PFSK-1 (cell line): ENCODE results near the gene ZDHHC8.

Source experiments
- POLR2AphosphoS5 ChIP-seq: IDR thresholded peaks from 2 replicates; pipeline ENCODE4 v1.6.1; 2012; ENCODE audit warnings: low read depth, mild to moderate bottlenecking, control low read depth, low read length, moderate library complexity
- REST ChIP-seq, 2 experiments: IDR thresholded peaks; 2 replicates each; pipeline versions ENCODE4 v1.6.1 to v1.8.0; 2011 to 2012; ENCODE audit warnings: low read depth in 2 of 2, low read length in 2 of 2, control low read depth in 1 of 2, inconsistent platforms in 1 of 2, mild to moderate bottlenecking in 1 of 2, moderate library complexity in 1 of 2; ENCODE audit not compliant: insufficient read depth in 1 of 2
- TAF1 ChIP-seq: IDR thresholded peaks from 2 replicates; pipeline ENCODE4 v1.6.1; 2012; ENCODE audit warnings: low read length, control low read depth, borderline replicate concordance; ENCODE audit not compliant: insufficient read depth

GRCh38 chr22:20166703-20167102 lies 35.1 kb downstream of the ZDHHC8 start:
- TF ChIP-seq POLR2AphosphoS5, result no peak
- no peak for TF ChIP-seq TAF1
- TF ChIP-seq REST (IDR thresholded peaks at IDR 0.05; ENCODE audit: insufficient read depth in 1 of 2, low read depth in 2 of 2, low read length in 2 of 2), result no peak
